K562 (cell line): ENCODE measurements around the gene PCBD1. TPM values are rescaled to one million over a fixed set of nuclear protein-coding genes. Genes with fewer than 3 reads are reported as not detected.

Experiments
- ESRRA ChIP-seq: fragments of 450-650 bp; IDR thresholded peaks from 2 replicates; pipeline ENCODE4 v1.6.1; 2014; ENCODE audit warnings: low read depth, mild to moderate bottlenecking, moderate library complexity, borderline replicate concordance
- HDAC2 ChIP-seq: fragments of 450-650 bp; IDR thresholded peaks from 2 replicates; pipeline ENCODE4 v1.6.1; 2016; ENCODE audit warnings: mild to moderate bottlenecking
- KDM1A ChIP-seq, 2 experiments: fragments of 450-650 bp; IDR thresholded peaks; 2 replicates each; pipeline ENCODE4 v1.6.1; 2016; ENCODE audit warnings: mild to moderate bottlenecking in 2 of 2
- KDM5B ChIP-seq: fragments of 200-600 bp; sonication (generic); IDR thresholded peaks from 2 replicates; pipeline ENCODE4 v1.6.1; 2012; ENCODE audit warnings: low read depth, mild to moderate bottlenecking, moderate library complexity, low read length, control low read depth, inconsistent platforms; ENCODE audit not compliant: insufficient replicate concordance
- TGIF2 ChIP-seq: sonication (generic); formaldehyde crosslinking; IDR thresholded peaks from 2 replicates; pipeline ENCODE4 v1.8.1; 2022; ENCODE audit warnings: mild to moderate bottlenecking, missing genetic modification reagents, moderate library complexity
- YBX1 ChIP-seq: fragments of 450-650 bp; IDR thresholded peaks from 2 replicates; pipeline ENCODE4 v1.7.1; 2016; ENCODE audit warnings: mild to moderate bottlenecking
- ZFP36 ChIP-seq: fragments of 150-350 bp; IDR thresholded peaks from 2 replicates; pipeline ENCODE4 v1.6.1; 2018; ENCODE audit warnings: low read length, low read depth; ENCODE audit not compliant: partially characterized antibody
- ZNF583 ChIP-seq: fragments of 250-450 bp; sonication (Bioruptor Pico); IDR thresholded peaks from 2 replicates; pipeline ENCODE4 v1.4.0; 2020
- polyA plus RNA-seq, 8 experiments: library from polyadenylated mRNA; depleted of rRNA in 4 of 8; stranded (reverse) in 5 of 8; unstranded in 3 of 8; fragments of >200 nt; fragmentation: Nextera tagmentation in 2 of 8; fragmentation: Illumina TruSeq in 1 of 8; extraction: Ambion mirVana in 2 of 8; extraction: Trizol in 1 of 8; gene quantifications; 2 replicates each; pipeline versions ENCODE4 v1.2.1 to v1.2.3, GENCODE V29; 2011 to 2014; ENCODE audit warnings: inconsistent platforms in 1 of 8, missing spikeins in 1 of 8
- total RNA-seq, 7 experiments: library from RNA; depleted of rRNA in 6 of 7; stranded (reverse); fragments of >200 nt in 6 of 7; fragmentation: Illumina TruSeq in 2 of 7; extraction: Trizol in 2 of 7; gene quantifications; 2 replicates each; pipeline versions ENCODE4 v1.2.1 to v1.2.3, GENCODE V29; 2011 to 2021; ENCODE audit warnings: low replicate concordance in 1 of 7
- TF ChIP-seq, protein P1 (sequence below), 2 experiments: fragments of 450-650 bp; IDR thresholded peaks; 2 replicates each; pipeline ENCODE4 v1.6.1; 2018; ENCODE audit warnings: mild to moderate bottlenecking in 2 of 2, low read depth in 1 of 2; ENCODE audit not compliant: partially characterized antibody in 2 of 2
- TF ChIP-seq, protein P2 (sequence below): sonication (generic); formaldehyde crosslinking; IDR thresholded peaks from 2 replicates; pipeline ENCODE4 v1.4.0; 2020; ENCODE audit warnings: mild to moderate bottlenecking, missing genetic modification reagents
- TF ChIP-seq, protein P3 (sequence below): fragments of 450-650 bp; IDR thresholded peaks from one replicate; pipeline ENCODE4 v1.6.1; 2018; ENCODE audit warnings: mild to moderate bottlenecking, moderate library complexity; ENCODE audit not compliant: partially characterized antibody

PCBD1 gene
- total and polyA plus RNA-seq, 9 of the 15 experiments (the other 6 are each of a cell fraction or from before 2014, with no cell fraction given): 14.6 to 109 (median 57.0) TPM

DNA sequence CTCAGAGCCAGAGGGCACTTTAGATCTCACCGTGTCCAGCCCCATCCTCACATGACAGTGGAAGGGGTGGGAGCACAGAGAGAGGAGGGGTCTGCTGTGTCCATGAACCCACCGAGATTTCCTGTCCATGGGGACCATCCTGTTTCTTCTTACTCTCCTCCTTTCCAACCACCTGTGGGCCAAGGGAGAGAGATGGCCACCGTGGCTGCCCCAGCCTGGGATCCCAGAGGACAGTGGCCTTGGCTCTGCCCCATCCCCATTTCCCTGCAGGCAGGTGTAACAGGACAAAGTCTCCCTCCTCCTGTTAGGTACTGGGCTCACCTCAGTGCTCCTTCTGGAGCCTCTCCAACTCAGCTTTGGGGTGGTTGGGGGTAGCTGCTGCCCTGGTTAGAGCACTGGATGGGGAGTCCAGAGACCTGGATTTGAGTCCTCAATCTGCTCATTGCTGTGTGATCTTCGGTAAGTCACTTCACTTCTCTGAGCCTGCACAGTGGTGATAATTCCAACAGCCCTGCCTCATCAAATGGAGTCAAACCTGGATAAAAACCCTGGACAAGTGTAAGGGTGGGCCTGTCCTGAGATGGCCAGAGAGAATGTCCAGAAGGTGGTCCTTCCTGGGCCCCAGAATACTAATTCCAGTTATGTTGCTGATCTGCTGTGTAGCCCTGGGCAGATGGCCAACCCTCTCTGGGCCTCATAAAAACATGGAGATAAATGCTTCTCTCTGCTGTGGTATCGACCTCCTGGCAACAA lies 17.8 kb upstream of the PCBD1 start (continued):
- TF ChIP-seq, protein P1, sequence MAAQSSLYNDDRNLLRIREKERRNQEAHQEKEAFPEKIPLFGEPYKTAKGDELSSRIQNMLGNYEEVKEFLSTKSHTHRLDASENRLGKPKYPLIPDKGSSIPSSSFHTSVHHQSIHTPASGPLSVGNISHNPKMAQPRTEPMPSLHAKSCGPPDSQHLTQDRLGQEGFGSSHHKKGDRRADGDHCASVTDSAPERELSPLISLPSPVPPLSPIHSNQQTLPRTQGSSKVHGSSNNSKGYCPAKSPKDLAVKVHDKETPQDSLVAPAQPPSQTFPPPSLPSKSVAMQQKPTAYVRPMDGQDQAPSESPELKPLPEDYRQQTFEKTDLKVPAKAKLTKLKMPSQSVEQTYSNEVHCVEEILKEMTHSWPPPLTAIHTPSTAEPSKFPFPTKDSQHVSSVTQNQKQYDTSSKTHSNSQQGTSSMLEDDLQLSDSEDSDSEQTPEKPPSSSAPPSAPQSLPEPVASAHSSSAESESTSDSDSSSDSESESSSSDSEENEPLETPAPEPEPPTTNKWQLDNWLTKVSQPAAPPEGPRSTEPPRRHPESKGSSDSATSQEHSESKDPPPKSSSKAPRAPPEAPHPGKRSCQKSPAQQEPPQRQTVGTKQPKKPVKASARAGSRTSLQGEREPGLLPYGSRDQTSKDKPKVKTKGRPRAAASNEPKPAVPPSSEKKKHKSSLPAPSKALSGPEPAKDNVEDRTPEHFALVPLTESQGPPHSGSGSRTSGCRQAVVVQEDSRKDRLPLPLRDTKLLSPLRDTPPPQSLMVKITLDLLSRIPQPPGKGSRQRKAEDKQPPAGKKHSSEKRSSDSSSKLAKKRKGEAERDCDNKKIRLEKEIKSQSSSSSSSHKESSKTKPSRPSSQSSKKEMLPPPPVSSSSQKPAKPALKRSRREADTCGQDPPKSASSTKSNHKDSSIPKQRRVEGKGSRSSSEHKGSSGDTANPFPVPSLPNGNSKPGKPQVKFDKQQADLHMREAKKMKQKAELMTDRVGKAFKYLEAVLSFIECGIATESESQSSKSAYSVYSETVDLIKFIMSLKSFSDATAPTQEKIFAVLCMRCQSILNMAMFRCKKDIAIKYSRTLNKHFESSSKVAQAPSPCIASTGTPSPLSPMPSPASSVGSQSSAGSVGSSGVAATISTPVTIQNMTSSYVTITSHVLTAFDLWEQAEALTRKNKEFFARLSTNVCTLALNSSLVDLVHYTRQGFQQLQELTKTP (IDR thresholded peaks at IDR 0.05; ENCODE audit: low read depth in 1 of 2, partially characterized antibody in 2 of 2): peak in 1 of 2 experiments; percentile 80
- TF ChIP-seq, protein P2, sequence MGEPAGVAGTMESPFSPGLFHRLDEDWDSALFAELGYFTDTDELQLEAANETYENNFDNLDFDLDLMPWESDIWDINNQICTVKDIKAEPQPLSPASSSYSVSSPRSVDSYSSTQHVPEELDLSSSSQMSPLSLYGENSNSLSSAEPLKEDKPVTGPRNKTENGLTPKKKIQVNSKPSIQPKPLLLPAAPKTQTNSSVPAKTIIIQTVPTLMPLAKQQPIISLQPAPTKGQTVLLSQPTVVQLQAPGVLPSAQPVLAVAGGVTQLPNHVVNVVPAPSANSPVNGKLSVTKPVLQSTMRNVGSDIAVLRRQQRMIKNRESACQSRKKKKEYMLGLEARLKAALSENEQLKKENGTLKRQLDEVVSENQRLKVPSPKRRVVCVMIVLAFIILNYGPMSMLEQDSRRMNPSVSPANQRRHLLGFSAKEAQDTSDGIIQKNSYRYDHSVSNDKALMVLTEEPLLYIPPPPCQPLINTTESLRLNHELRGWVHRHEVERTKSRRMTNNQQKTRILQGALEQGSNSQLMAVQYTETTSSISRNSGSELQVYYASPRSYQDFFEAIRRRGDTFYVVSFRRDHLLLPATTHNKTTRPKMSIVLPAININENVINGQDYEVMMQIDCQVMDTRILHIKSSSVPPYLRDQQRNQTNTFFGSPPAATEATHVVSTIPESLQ (CRISPR knock-in tag): no peak
- TF ChIP-seq KDM1A (IDR thresholded peaks at IDR 0.05) (peak; percentile 30 to 64; a peak in 3 of 4 replicates), KDM5B (no peak), ESRRA (0 out of 2 replicates have a peak, but pooled peaks have one; percentile 13), TGIF2 (no peak), ZNF583 (no peak), ZFP36 (peak; percentile 81), HDAC2 (0 out of 2 replicates have a peak, but pooled peaks have one; percentile 45), YBX1 (no peak)
- TF ChIP-seq, protein P3, sequence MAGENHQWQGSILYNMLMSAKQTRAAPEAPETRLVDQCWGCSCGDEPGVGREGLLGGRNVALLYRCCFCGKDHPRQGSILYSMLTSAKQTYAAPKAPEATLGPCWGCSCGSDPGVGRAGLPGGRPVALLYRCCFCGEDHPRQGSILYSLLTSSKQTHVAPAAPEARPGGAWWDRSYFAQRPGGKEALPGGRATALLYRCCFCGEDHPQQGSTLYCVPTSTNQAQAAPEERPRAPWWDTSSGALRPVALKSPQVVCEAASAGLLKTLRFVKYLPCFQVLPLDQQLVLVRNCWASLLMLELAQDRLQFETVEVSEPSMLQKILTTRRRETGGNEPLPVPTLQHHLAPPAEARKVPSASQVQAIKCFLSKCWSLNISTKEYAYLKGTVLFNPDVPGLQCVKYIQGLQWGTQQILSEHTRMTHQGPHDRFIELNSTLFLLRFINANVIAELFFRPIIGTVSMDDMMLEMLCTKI: no peak
